Endodermal cell (in vitro differentiated cells): ENCODE measurements around the gene ASGR2. TPM values are rescaled to one million over a fixed set of nuclear protein-coding genes. Genes with fewer than 3 reads are reported as not detected.

Experiments
- DNase-seq: peaks from one replicate; pipeline ENCODE4 v3.0.0-alpha.2; 2017
- H3K27ac ChIP-seq: 2 replicates; pipeline ENCODE4 v1.5.1; 2013; ENCODE audit warnings: mild to moderate bottlenecking, low read depth, low read length, moderate library complexity
- H3K27me3 ChIP-seq: 2 replicates; pipeline ENCODE4 v1.6.1; 2013; ENCODE audit warnings: mild to moderate bottlenecking, low read length, moderate library complexity; ENCODE audit not compliant: insufficient read depth, control insufficient read depth, poor library complexity, severe bottlenecking
- H3K36me3 ChIP-seq: 2 replicates; pipeline ENCODE4 v1.7.0; 2013; ENCODE audit warnings: mild to moderate bottlenecking, low read length, moderate library complexity; ENCODE audit not compliant: control insufficient read depth, insufficient read depth
- H3K4me1 ChIP-seq: one replicate; pipeline ENCODE4 v1.7.0; 2013; ENCODE audit warnings: low read length; ENCODE audit not compliant: control insufficient read depth, insufficient read depth
- H3K4me3 ChIP-seq: 2 replicates; pipeline ENCODE4 v1.5.1; 2013; ENCODE audit warnings: mild to moderate bottlenecking, low read length, moderate library complexity
- H3K9ac ChIP-seq: 2 replicates; pipeline ENCODE4 v1.6.1; 2013; ENCODE audit warnings: mild to moderate bottlenecking, low read length, moderate library complexity; ENCODE audit not compliant: poor library complexity, severe bottlenecking; ENCODE audit errors: extremely low read depth
- H3K9me3 ChIP-seq: 2 replicates; pipeline ENCODE4 v1.6.1; 2013; ENCODE audit warnings: mild to moderate bottlenecking, low read length, moderate library complexity; ENCODE audit not compliant: control insufficient read depth
- H3K27ac Mint-ChIP-seq: 2 replicates; pipeline ENCODE4 v1.8.0; 2020; ENCODE audit warnings: mixed read lengths
- H3K27me3 Mint-ChIP-seq: 2 replicates; pipeline ENCODE4 v1.8.0; 2021; ENCODE audit warnings: mild to moderate bottlenecking, mixed read lengths; ENCODE audit not compliant: insufficient read depth
- H3K36me3 Mint-ChIP-seq: 2 replicates; pipeline ENCODE4 v1.8.0; 2020; ENCODE audit warnings: low read depth, mixed read lengths
- H3K4me1 Mint-ChIP-seq: 2 replicates; pipeline ENCODE4 v1.8.0; 2020; ENCODE audit warnings: mixed read lengths
- H3K4me3 Mint-ChIP-seq: 2 replicates; pipeline ENCODE4 v1.8.0; 2020; ENCODE audit warnings: mild to moderate bottlenecking, moderate library complexity, mixed read lengths
- H3K9me3 Mint-ChIP-seq: 2 replicates; pipeline ENCODE4 v1.8.0; 2020; ENCODE audit warnings: mild to moderate bottlenecking, mixed read lengths
- WGBS, 2 experiments: methylation state at CpG; one replicate each; pipeline versions ENCODE4 v1.1.5 to v1.1.7; 2013; ENCODE audit warnings: missing lambda C conversion rate in 2 of 2, mixed read lengths in 1 of 2; ENCODE audit not compliant: insufficient coverage in 1 of 2, insufficient read length in 1 of 2; 5-methylcytosine and 5-hydroxymethylcytosine counted together
- total RNA-seq, 2 donors: library from RNA; stranded (reverse); fragmentation: NEBNext Ultra II Directional in 1 of 2; extraction: Animal tissue kit (Norgen Biotek cat#: 25700) in 1 of 2; gene quantifications; 2 replicates in 1 of 2; 3 replicates in 1 of 2; pipeline ENCODE4 v1.2.1, GENCODE V29; 2021
- TF ChIP-seq, protein P1 (sequence below): fragments of 200-600 bp; sonication (generic); conservative IDR thresholded peaks from 2 replicates; pipeline ENCODE4 v1.5.0; 2021; ENCODE audit warnings: antibody characterized with exemption, mild to moderate bottlenecking

ASGR2 gene
- total RNA-seq, 2 donors from 2014 or later, result 0.44 TPM; not detected in 1

DNA sequence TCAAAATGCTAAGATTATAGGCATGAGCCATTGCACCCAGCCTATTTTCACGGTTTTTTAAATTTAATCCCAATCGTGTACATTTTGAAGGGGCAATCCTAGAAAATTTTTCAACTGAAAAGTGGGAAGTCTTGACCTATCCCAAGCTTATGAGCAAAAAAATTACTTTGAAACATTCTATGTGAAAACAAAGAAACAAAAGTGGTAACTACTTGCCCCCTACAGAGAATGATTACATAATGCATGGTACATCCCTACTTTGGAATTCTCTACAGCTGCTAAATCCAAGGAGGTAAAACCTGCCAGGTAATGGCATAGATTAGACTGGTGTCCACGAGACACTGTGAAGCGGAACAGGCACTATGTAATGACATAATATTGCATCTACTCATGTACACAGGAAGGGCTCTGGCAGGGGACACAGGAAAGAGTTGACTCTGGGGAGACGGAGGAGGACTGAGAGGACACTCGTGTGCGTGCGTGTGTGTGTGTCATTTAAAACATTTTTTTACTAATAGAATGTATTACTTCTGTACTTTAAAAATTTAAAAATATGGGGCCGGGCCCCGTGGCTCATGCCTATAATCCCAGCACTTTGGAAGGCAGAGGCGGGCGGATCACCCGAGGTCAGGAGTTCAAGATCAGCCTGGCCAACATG lies 15.7 kb downstream of the ASGR2 start:
- no peak overlapping the region for H3K4me3 ChIP-seq
- H3K36me3 ChIP-seq, result no peaks in the 10 kb centered on the region
- TF ChIP-seq, protein P1, sequence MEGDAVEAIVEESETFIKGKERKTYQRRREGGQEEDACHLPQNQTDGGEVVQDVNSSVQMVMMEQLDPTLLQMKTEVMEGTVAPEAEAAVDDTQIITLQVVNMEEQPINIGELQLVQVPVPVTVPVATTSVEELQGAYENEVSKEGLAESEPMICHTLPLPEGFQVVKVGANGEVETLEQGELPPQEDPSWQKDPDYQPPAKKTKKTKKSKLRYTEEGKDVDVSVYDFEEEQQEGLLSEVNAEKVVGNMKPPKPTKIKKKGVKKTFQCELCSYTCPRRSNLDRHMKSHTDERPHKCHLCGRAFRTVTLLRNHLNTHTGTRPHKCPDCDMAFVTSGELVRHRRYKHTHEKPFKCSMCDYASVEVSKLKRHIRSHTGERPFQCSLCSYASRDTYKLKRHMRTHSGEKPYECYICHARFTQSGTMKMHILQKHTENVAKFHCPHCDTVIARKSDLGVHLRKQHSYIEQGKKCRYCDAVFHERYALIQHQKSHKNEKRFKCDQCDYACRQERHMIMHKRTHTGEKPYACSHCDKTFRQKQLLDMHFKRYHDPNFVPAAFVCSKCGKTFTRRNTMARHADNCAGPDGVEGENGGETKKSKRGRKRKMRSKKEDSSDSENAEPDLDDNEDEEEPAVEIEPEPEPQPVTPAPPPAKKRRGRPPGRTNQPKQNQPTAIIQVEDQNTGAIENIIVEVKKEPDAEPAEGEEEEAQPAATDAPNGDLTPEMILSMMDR, result no peak
- 88 to 93% methylated on average over 7 to 9 of the region's 13 CpGs for WGBS, 2 experiments
- no peak overlapping the region for H3K27ac ChIP-seq
- H3K27me3 ChIP-seq, result no peaks in the 10 kb centered on the region
- H3K4me3 Mint-ChIP-seq, result no peak overlapping the region
- no peaks in the 10 kb centered on the region for H3K9me3 ChIP-seq
- no peaks in the 10 kb centered on the region for H3K4me1 Mint-ChIP-seq
- no peaks in the 10 kb centered on the region for H3K4me1 ChIP-seq
- H3K9ac ChIP-seq, result no peak overlapping the region
- DNase-seq, result no peak
- no peaks in the 10 kb centered on the region for H3K36me3 Mint-ChIP-seq
- peaks cover 45% of the 10 kb centered on the region for H3K27me3 Mint-ChIP-seq
- no peak overlapping the region for H3K27ac Mint-ChIP-seq
- H3K9me3 Mint-ChIP-seq, result peaks cover 2% of the 10 kb centered on the region

DNA sequence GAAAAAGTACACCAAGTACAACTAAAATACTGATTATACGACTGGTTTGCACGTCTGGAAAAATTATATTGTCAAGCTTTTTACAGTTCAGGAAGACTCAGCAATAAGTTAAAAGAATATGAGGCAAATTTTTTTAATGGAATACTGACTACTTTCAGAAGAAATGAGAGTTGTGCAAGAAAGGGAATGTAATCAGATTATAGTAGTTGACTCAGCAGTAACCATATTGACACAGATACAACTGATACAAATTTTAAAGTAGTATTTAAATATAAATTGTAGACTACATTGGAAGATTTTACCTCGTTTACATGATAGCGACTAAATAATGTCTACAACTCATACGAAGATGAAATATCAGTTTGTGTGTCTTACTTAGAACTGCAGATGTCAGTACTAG lies 16.7 kb downstream of the ASGR2 start:
- peaks cover 2% of the 10 kb centered on the region for H3K9me3 Mint-ChIP-seq
- no peak for DNase-seq
- WGBS, 2 experiments, result 96 to 97% methylated on average over 5 of the region's 5 CpGs

DNA sequence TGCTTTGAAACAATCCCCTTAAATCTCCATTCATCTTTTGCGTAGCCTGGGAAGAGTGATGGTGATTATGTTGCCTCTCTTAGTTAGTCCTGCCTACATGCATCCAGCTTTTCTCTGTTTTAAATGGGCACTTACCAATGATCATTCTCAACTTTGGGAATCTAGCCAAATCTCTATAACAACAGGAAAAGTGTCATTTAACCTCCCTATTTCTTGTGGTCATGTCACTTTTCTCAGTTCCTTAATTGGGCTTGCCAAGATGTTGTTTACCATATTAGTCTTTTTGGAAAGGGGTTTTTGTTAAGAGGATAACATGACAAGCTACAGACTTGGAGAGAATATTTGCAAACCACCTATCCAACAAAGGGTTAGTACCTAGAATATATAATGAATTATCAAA lies 19.0 kb downstream of the ASGR2 start:
- H3K4me3 ChIP-seq, result no peak overlapping the region
- no peak overlapping the region for H3K27ac ChIP-seq
- Mint-ChIP-seq H3K36me3 (no peaks in the 10 kb centered on the region), H3K27me3 (peaks cover 19% of the 10 kb centered on the region), H3K27ac (no peak overlapping the region), H3K4me1 (no peaks in the 10 kb centered on the region), H3K4me3 (no peak overlapping the region), H3K9me3 (peaks cover 2% of the 10 kb centered on the region)
- no peaks in the 10 kb centered on the region for H3K4me1 ChIP-seq
- TF ChIP-seq, protein P1, result no peak
- no peak overlapping the region for H3K9ac ChIP-seq
- H3K27me3 ChIP-seq, result no peaks in the 10 kb centered on the region
- WGBS, 2 experiments, result no CpG with 5 or more reads among the region's 1 CpG
- no peaks in the 10 kb centered on the region for H3K9me3 ChIP-seq
- no peaks in the 10 kb centered on the region for H3K36me3 ChIP-seq
- no peak for DNase-seq

More for the DNA sequence above, 16.7 kb downstream of the ASGR2 start:
- Mint-ChIP-seq H3K4me3 (no peak overlapping the region), H3K27ac (no peak overlapping the region), H3K4me1 (no peaks in the 10 kb centered on the region), H3K27me3 (peaks cover 40% of the 10 kb centered on the region), H3K36me3 (no peaks in the 10 kb centered on the region)
- Histone ChIP-seq H3K9me3 (no peaks in the 10 kb centered on the region), H3K36me3 (no peaks in the 10 kb centered on the region), H3K27me3 (no peaks in the 10 kb centered on the region), H3K4me3 (no peak overlapping the region), H3K4me1 (no peaks in the 10 kb centered on the region), H3K27ac (no peak overlapping the region), H3K9ac (no peak overlapping the region)
- TF ChIP-seq, protein P1, result no peak
